ENCODE results near the gene RAD51C. TPM values are rescaled to one million over a fixed set of nuclear protein-coding genes. Genes with fewer than 3 reads are reported as not detected.
A peak's percentile ranks its signal among the peaks of the same experiment; 100 is the strongest.
"Not testable (repeated sequence)": the region's sequence is repeated elsewhere in the genome, so short reads cannot be mapped to it uniquely, and the experiment has no call there.

Gene RAD51C
- total RNA-seq, 2 experiments from 2014 or later = 51.0 to 118 TPM

DNA sequence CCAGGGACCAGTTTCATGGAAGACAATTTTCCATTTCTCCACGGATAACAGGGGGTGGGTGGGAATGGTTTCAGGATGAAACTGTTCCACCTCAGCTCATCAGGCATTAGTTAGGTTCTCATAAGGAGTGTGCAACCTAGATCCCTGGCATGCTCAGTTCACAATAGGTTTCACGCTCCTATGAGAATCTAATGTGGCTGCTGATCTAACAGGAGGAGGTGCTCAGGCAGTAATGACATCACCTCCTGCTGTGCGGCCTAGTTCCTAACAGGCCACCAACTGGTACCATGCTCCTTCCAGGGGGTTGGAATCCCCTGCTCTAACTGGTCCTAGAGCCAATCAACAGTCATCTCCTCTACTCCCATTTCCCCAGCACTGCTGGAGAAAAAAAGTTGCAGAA is 20.4 kb upstream of the RAD51C start:
- no peak overlapping the region for H2AFZ ChIP-seq (ENCODE audit: low read length)
- POLR2A ChIA-PET = interaction anchor here (1.6 kb wide), 1 partner anchor 40 kb away, joined by 4 read pairs; no protein-coding TSS in a partner anchor
- H4K20me1 ChIP-seq (ENCODE audit: insufficient read depth, low read length) = no peaks in the 10 kb centered on the region
- BruUV-seq (replicated peaks) = no TSS peak
- no peak for DNase-seq (ENCODE audit: low spot score)
- H3K4me2 ChIP-seq (ENCODE audit: low read length) = no peak overlapping the region
- H3K9me2 ChIP-seq (ENCODE audit: insufficient read depth, low read length) = no peaks in the 10 kb centered on the region
- H3K27ac ChIP-seq (ENCODE audit: low read depth, low read length, poor library complexity, severe bottlenecking) = no peak overlapping the region
- H3K79me2 ChIP-seq (ENCODE audit: insufficient read depth, low read depth, low read length) = no peaks in the 10 kb centered on the region
- intact Hi-C loops (cut with micrococcal nuclease; ENCODE audit: unreplicated experiment) = no loop called here
- CTCF ChIA-PET (ENCODE audit: unreplicated experiment) = no interaction called here
- TF ChIP-seq, protein P1, sequence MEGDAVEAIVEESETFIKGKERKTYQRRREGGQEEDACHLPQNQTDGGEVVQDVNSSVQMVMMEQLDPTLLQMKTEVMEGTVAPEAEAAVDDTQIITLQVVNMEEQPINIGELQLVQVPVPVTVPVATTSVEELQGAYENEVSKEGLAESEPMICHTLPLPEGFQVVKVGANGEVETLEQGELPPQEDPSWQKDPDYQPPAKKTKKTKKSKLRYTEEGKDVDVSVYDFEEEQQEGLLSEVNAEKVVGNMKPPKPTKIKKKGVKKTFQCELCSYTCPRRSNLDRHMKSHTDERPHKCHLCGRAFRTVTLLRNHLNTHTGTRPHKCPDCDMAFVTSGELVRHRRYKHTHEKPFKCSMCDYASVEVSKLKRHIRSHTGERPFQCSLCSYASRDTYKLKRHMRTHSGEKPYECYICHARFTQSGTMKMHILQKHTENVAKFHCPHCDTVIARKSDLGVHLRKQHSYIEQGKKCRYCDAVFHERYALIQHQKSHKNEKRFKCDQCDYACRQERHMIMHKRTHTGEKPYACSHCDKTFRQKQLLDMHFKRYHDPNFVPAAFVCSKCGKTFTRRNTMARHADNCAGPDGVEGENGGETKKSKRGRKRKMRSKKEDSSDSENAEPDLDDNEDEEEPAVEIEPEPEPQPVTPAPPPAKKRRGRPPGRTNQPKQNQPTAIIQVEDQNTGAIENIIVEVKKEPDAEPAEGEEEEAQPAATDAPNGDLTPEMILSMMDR (conservative IDR thresholded peaks at IDR 0.05; ENCODE audit: low read length) = no peak
- no peak for TF ChIP-seq EZH2phosphoT487 (IDR thresholded peaks at IDR 0.05; ENCODE audit: borderline replicate concordance, low read depth, low read length)
- H3K4me3 ChIP-seq (ENCODE audit: low read depth, low read length, poor library complexity, severe bottlenecking) = no peak overlapping the region
- no peaks in the 10 kb centered on the region for H3K9me3 ChIP-seq (ENCODE audit: low read length)
- no peaks in the 10 kb centered on the region for H3K36me3 ChIP-seq (ENCODE audit: insufficient read depth, low read length)
- H3K4me1 ChIP-seq (ENCODE audit: insufficient read depth, low read length, poor library complexity, severe bottlenecking) = no peaks in the 10 kb centered on the region

DNA sequence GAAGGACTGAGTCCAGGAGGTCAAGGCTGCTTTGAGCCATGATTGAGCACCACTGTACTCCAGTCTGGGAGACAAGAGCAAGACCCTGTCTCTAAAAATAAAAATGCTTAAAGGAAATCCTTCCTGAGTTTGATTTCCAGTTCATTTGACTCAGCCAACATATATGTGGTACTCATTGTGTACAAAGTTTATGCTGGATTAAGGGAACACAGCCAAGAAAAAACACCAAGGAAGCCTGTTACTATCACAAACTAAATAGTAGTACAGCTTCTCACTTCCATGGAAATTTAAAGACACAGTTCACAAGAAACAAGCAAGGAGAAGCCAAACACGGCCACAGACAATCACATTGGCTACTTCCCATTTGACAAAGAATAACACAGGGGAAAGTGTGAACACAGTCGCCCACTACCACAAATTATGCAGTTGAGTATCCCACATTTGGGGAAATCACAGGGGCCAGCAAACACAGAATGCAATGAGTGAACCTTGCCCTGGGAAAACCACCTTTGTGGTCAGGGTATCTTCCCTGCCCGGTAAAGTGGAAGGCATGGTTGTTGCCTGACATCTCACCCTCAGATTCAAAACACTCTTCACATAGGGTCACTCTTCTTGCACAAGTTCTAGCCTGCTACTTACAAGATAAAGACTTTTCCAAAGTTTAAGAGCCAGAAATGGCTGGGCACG is 15.1 kb upstream of the RAD51C start:
- Histone ChIP-seq H3K4me2 (ENCODE audit: low read length) (no peak overlapping the region), H3K9me3 (ENCODE audit: low read length) (no peaks in the 10 kb centered on the region), H2AFZ (ENCODE audit: low read length) (peak overlapping the region; percentile 26; the same call in 1 of the 2 replicates), H3K4me3 (ENCODE audit: low read depth, low read length, poor library complexity, severe bottlenecking) (no peak overlapping the region), H4K20me1 (ENCODE audit: insufficient read depth, low read length) (no peaks in the 10 kb centered on the region), H3K9me2 (ENCODE audit: insufficient read depth, low read length) (no peaks in the 10 kb centered on the region), H3K36me3 (ENCODE audit: insufficient read depth, low read length) (no peaks in the 10 kb centered on the region), H3K79me2 (ENCODE audit: insufficient read depth, low read depth, low read length) (no peaks in the 10 kb centered on the region), H3K4me1 (ENCODE audit: insufficient read depth, low read length, poor library complexity, severe bottlenecking) (no peaks in the 10 kb centered on the region), H3K27ac (ENCODE audit: low read depth, low read length, poor library complexity, severe bottlenecking) (no peak overlapping the region)
- intact Hi-C loops (cut with micrococcal nuclease; ENCODE audit: unreplicated experiment) = no loop called here
- CTCF ChIA-PET (ENCODE audit: unreplicated experiment) = no interaction called here
- DNase-seq (ENCODE audit: low spot score) = no peak
- POLR2A ChIA-PET = no interaction called here
- TF ChIP-seq EZH2phosphoT487 (IDR thresholded peaks at IDR 0.05; ENCODE audit: borderline replicate concordance, low read depth, low read length) = no peak
- TF ChIP-seq, protein P1 (conservative IDR thresholded peaks at IDR 0.05; ENCODE audit: low read length) = no peak
- BruUV-seq (replicated peaks) = no TSS peak

DNA sequence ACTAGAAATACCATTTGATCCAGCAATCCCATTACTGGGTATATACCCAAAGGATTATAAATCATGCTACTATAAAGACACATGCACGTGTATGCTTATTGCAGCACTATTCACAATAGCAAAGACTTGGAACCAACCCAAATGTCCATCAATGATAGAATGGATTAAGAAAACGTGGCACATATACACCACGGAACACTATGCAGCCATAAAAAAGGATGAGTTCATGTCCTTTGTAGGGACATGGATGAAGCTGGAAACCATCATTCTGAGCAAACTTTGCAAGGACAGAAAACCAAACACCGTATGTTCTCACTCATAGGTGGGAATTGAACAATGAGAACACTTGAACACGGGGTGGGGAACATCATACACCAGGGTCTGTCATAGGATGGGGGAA is 14.1 kb upstream of the RAD51C start:
- DNase-seq (ENCODE audit: low spot score); H2AFZ ChIP-seq (ENCODE audit: low read length); H3K4me1 ChIP-seq (ENCODE audit: insufficient read depth, low read length, poor library complexity, severe bottlenecking); H3K27ac ChIP-seq (ENCODE audit: low read depth, low read length, poor library complexity, severe bottlenecking); CTCF ChIA-PET (ENCODE audit: unreplicated experiment); H3K4me2 ChIP-seq (ENCODE audit: low read length); H3K4me3 ChIP-seq (ENCODE audit: low read depth, low read length, poor library complexity, severe bottlenecking); intact Hi-C loops (cut with micrococcal nuclease; ENCODE audit: unreplicated experiment); H3K36me3 ChIP-seq (ENCODE audit: insufficient read depth, low read length); H3K9me3 ChIP-seq (ENCODE audit: low read length); H3K9me2 ChIP-seq (ENCODE audit: insufficient read depth, low read length); BruUV-seq (replicated peaks); H3K79me2 ChIP-seq (ENCODE audit: insufficient read depth, low read depth, low read length); H4K20me1 ChIP-seq (ENCODE audit: insufficient read depth, low read length): not testable (repeated sequence)
- POLR2A ChIA-PET = interaction anchor here (0.5 kb wide), 1 partner anchor 393 kb away, joined by 3 read pairs; no protein-coding TSS in a partner anchor

Data from OCI-LY7 (cell line).